ENCODE results near the gene GLS. TPM values are rescaled to one million over a fixed set of nuclear protein-coding genes. Genes with fewer than 3 reads are reported as not detected.

GLS gene
- total RNA-seq, 1 donor from 2014 or later, result 178 TPM

GRCh38 chr2:190837420-190837819, 43.2 kb upstream of the GLS start:
- H3K36me3 Mint-ChIP-seq (ENCODE audit: unreplicated experiment), result no peaks in the 10 kb centered on the region
- H3K9me3 Mint-ChIP-seq (ENCODE audit: unreplicated experiment), result no peaks in the 10 kb centered on the region
- H3K4me3 Mint-ChIP-seq (ENCODE audit: unreplicated experiment), result peak overlapping the region; percentile 16
- no peak for TF ChIP-seq CTCF (IDR thresholded peaks at IDR 0.05)
- no peaks in the 10 kb centered on the region for H3K27me3 Mint-ChIP-seq (ENCODE audit: unreplicated experiment)
- H3K27ac Mint-ChIP-seq (ENCODE audit: unreplicated experiment), result peak overlapping the region; percentile 86
- H3K4me1 Mint-ChIP-seq (ENCODE audit: unreplicated experiment), result peaks cover 70% of the 10 kb centered on the region
- no peak for DNase-seq (ENCODE audit: extremely low spot score, unreplicated experiment)

GRCh38 chr2:190837952-190838361, 42.7 kb upstream of the GLS start:
- no peak for TF ChIP-seq CTCF (IDR thresholded peaks at IDR 0.05)
- H3K27ac Mint-ChIP-seq (ENCODE audit: unreplicated experiment), result peak overlapping the region; percentile 86
- no peak for DNase-seq (ENCODE audit: extremely low spot score, unreplicated experiment)
- no peaks in the 10 kb centered on the region for H3K9me3 Mint-ChIP-seq (ENCODE audit: unreplicated experiment)
- H3K4me1 Mint-ChIP-seq (ENCODE audit: unreplicated experiment), result peaks cover 72% of the 10 kb centered on the region
- H3K36me3 Mint-ChIP-seq (ENCODE audit: unreplicated experiment), result no peaks in the 10 kb centered on the region
- no peaks in the 10 kb centered on the region for H3K27me3 Mint-ChIP-seq (ENCODE audit: unreplicated experiment)
- no peak overlapping the region for H3K4me3 Mint-ChIP-seq (ENCODE audit: unreplicated experiment)

- no peak for TF ChIP-seq CTCF (IDR thresholded peaks at IDR 0.05)
- Mint-ChIP-seq H3K36me3 (ENCODE audit: unreplicated experiment) (no peaks in the 10 kb centered on the region), H3K27me3 (ENCODE audit: unreplicated experiment) (no peaks in the 10 kb centered on the region), H3K4me3 (ENCODE audit: unreplicated experiment) (no peak overlapping the region), H3K9me3 (ENCODE audit: unreplicated experiment) (no peaks in the 10 kb centered on the region), H3K4me1 (ENCODE audit: unreplicated experiment) (peaks cover 72% of the 10 kb centered on the region), H3K27ac (ENCODE audit: unreplicated experiment) (peak overlapping the region; percentile 86)
- no peak for DNase-seq (ENCODE audit: extremely low spot score, unreplicated experiment)
Measured at GRCh38 chr2:190838492-190838910, 42.1 kb upstream of the GLS start.

- Mint-ChIP-seq H3K27ac (ENCODE audit: unreplicated experiment) (peak overlapping the region; percentile 57), H3K4me3 (ENCODE audit: unreplicated experiment) (no peak overlapping the region), H3K36me3 (ENCODE audit: unreplicated experiment) (no peaks in the 10 kb centered on the region), H3K4me1 (ENCODE audit: unreplicated experiment) (peaks cover 62% of the 10 kb centered on the region), H3K27me3 (ENCODE audit: unreplicated experiment) (no peaks in the 10 kb centered on the region), H3K9me3 (ENCODE audit: unreplicated experiment) (peaks cover 3% of the 10 kb centered on the region)
- DNase-seq (ENCODE audit: extremely low spot score, unreplicated experiment), result no peak
- no peak for TF ChIP-seq CTCF (IDR thresholded peaks at IDR 0.05)
Measured at GRCh38 chr2:190840569-190841172, 40.0 kb upstream of the GLS start.

- no peaks in the 10 kb centered on the region for H3K36me3 Mint-ChIP-seq (ENCODE audit: unreplicated experiment)
- no peak for TF ChIP-seq CTCF (IDR thresholded peaks at IDR 0.05)
- peaks cover 3% of the 10 kb centered on the region for H3K9me3 Mint-ChIP-seq (ENCODE audit: unreplicated experiment)
- H3K4me1 Mint-ChIP-seq (ENCODE audit: unreplicated experiment), result peaks cover 53% of the 10 kb centered on the region
- H3K27me3 Mint-ChIP-seq (ENCODE audit: unreplicated experiment), result no peaks in the 10 kb centered on the region
- H3K4me3 Mint-ChIP-seq (ENCODE audit: unreplicated experiment), result no peak overlapping the region
- no peak for DNase-seq (ENCODE audit: extremely low spot score, unreplicated experiment)
- H3K27ac Mint-ChIP-seq (ENCODE audit: unreplicated experiment), result peak overlapping the region; percentile 55
Measured at GRCh38 chr2:190841707-190842505, 38.7 kb upstream of the GLS start.

Measured in osteocyte (in vitro differentiated cells).